HCT116 (cell line): ENCODE data around the gene RAPH1. TPM values are rescaled to one million over a fixed set of nuclear protein-coding genes. Genes with fewer than 3 reads are reported as not detected.

Experiments
- ATAC-seq: fragments of 200-7000 bp; cut with Tn5 transposase; 2 replicates; pipeline ENCODE4 v1.9.1; 2020; ENCODE audit warnings: mild to moderate bottlenecking, moderate library complexity
- BruUV-seq: library from RNA; stranded (reverse); fragments of 400-500 nt; replicated peaks from 2 replicates; lab custom pipeline; 2021; lab: Mats Ljungman, UMichigan
- CTCF ChIA-PET: fragments of 300-600 bp; sonication (Branson Sonifier 250); formaldehyde crosslinking; loops from one replicate; lab custom pipeline; 2021; ENCODE audit warnings: antibody characterized with exemption; lab: Charles Lee
- POLR2A ChIA-PET: fragments of 300-600, 350-600 bp; sonication (Branson Sonifier 250); formaldehyde crosslinking; loops from one replicate; lab custom pipeline; 2021; ENCODE audit warnings: antibody characterized with exemption; lab: Charles Lee
- RAD21 ChIA-PET, 2 experiments: fragments of 300-600 bp; sonication (Branson Sonifier 250); formaldehyde crosslinking; loops; one replicate each; lab custom pipeline; 2023; ENCODE audit warnings: low total read pairs in 2 of 2; ENCODE audit not compliant: uncharacterized antibody in 2 of 2, unreplicated experiment in 2 of 2, low non-redundant PET in 1 of 2; lab: Charles Lee
- DNase-seq: peaks from one replicate; pipeline ENCODE4 v3.0.0-alpha.2; 2010; ENCODE audit warnings: low read depth, low spot score
- H2AFZ ChIP-seq: fragments of 200-600 bp; shearing (Covaris generic), sonication (generic); 2 replicates; pipeline ENCODE4 v1.6.1; 2017; ENCODE audit warnings: low read depth, mixed run types, mixed read lengths, antibody characterized with exemption, low read length; ENCODE audit not compliant: poor library complexity, severe bottlenecking
- H3K27ac ChIP-seq: 2 replicates; pipeline ENCODE4 v1.5.1; 2012; ENCODE audit warnings: low read depth, low read length
- H3K27me3 ChIP-seq: fragments of 200-600 bp; sonication (generic); 2 replicates; pipeline ENCODE4 v1.6.1; 2016; ENCODE audit warnings: mixed run types, low read length, mixed read lengths; ENCODE audit not compliant: insufficient read depth
- H3K36me3 ChIP-seq, 2 experiments: fragments of 200-500 bp in 1 of 2; fragments of 200-600 bp in 1 of 2; sonication (Bioruptor generic) in 1 of 2; sonication (generic) in 1 of 2; 2 replicates each; pipeline versions ENCODE4 v1.5.1 to v1.6.1; 2014 to 2016; ENCODE audit warnings: low read length in 2 of 2, inconsistent platforms in 1 of 2, mixed read lengths in 1 of 2, mixed run types in 1 of 2; ENCODE audit not compliant: insufficient read depth in 2 of 2, control insufficient read depth in 1 of 2
- H3K4me1 ChIP-seq, 2 experiments: fragments of 200-600 bp in 1 of 2; sonication (generic) in 1 of 2; 2 replicates each; pipeline versions ENCODE4 v1.5.1 to v1.6.1; 2012 to 2017; ENCODE audit warnings: low read length in 2 of 2, inconsistent platforms in 1 of 2, mild to moderate bottlenecking in 1 of 2, mixed read lengths in 1 of 2, mixed run types in 1 of 2, moderate library complexity in 1 of 2; ENCODE audit not compliant: insufficient read depth in 2 of 2, control insufficient read depth in 1 of 2
- H3K4me2 ChIP-seq: fragments of 200-600 bp; sonication (generic); 2 replicates; pipeline ENCODE4 v1.6.1; 2017; ENCODE audit warnings: mixed run types, low read length, mixed read lengths
- H3K4me3 ChIP-seq, 2 experiments: fragments of 200-600 bp in 1 of 2; sonication (generic) in 1 of 2; replicated peaks in 1 of 2; 2 replicates each; pipeline ENCODE4 v1.5.1; 2011 to 2016; ENCODE audit warnings: low read length in 2 of 2, control low read depth in 1 of 2, low read depth in 1 of 2, mild to moderate bottlenecking in 1 of 2, mixed read lengths in 1 of 2, mixed run types in 1 of 2
- H3K79me2 ChIP-seq: fragments of 200-600 bp; sonication (generic); 2 replicates; pipeline ENCODE4 v1.6.1; 2017; ENCODE audit warnings: mild to moderate bottlenecking, mixed run types, low read length, moderate library complexity, mixed read lengths; ENCODE audit not compliant: insufficient read depth
- H3K9ac ChIP-seq: fragments of 200-600 bp; sonication (generic); 2 replicates; pipeline ENCODE4 v1.6.1; 2016; ENCODE audit warnings: low read length, mixed read lengths
- H3K9me2 ChIP-seq: fragments of 200-600 bp; sonication (generic), shearing (Covaris generic); 2 replicates; pipeline ENCODE4 v1.6.1; 2017; ENCODE audit warnings: mixed run types, mild to moderate bottlenecking, moderate library complexity; ENCODE audit not compliant: insufficient read depth
- H3K9me3 ChIP-seq, 2 experiments: fragments of 200-500 bp in 1 of 2; fragments of 200-600 bp in 1 of 2; sonication (Bioruptor generic) in 1 of 2; sonication (generic) in 1 of 2; 2 replicates each; pipeline ENCODE4 v1.6.1; 2014 to 2017; ENCODE audit warnings: low read length in 2 of 2, mixed read lengths in 2 of 2, inconsistent platforms in 1 of 2, low read depth in 1 of 2, mild to moderate bottlenecking in 1 of 2, mixed run types in 1 of 2, moderate library complexity in 1 of 2; ENCODE audit not compliant: control insufficient read depth in 1 of 2, insufficient read depth in 1 of 2
- H4K20me1 ChIP-seq: fragments of 200-600 bp; sonication (generic), shearing (Covaris generic); 2 replicates; pipeline ENCODE4 v1.6.1; 2017; ENCODE audit warnings: mixed run types, mild to moderate bottlenecking, moderate library complexity; ENCODE audit not compliant: insufficient read depth
- CTCF ChIP-seq, 3 experiments: fragments of 200-600 bp in 1 of 3; sonication (generic) in 1 of 3; IDR thresholded peaks in 2 of 3; conservative IDR thresholded peaks in 1 of 3; 2 replicates each; pipeline ENCODE4 v1.5.1; 2012 to 2017; ENCODE audit warnings: low read depth in 2 of 3, low read length in 2 of 3, antibody characterized with exemption in 1 of 3, borderline replicate concordance in 1 of 3, control low read depth in 1 of 3, mild to moderate bottlenecking in 1 of 3, mixed read lengths in 1 of 3, mixed run types in 1 of 3, moderate library complexity in 1 of 3; ENCODE audit not compliant: insufficient read depth in 1 of 3
- EGR1 ChIP-seq: IDR thresholded peaks from 2 replicates; pipeline ENCODE4 v1.6.1; 2012; ENCODE audit warnings: low read depth
- ELF1 ChIP-seq: IDR thresholded peaks from 2 replicates; pipeline ENCODE4 v1.6.1; 2012; ENCODE audit warnings: low read depth, borderline replicate concordance
- EZH2 ChIP-seq: fragments of 200-600 bp; sonication (generic); IDR thresholded peaks from 2 replicates; pipeline ENCODE4 v1.6.1; 2017; ENCODE audit warnings: antibody characterized with exemption, mixed run types
- POLR2AphosphoS5 ChIP-seq: IDR thresholded peaks from 2 replicates; pipeline ENCODE4 v1.6.1; 2011; ENCODE audit warnings: mild to moderate bottlenecking, low read depth, low read length, moderate library complexity
- REST ChIP-seq: IDR thresholded peaks from 2 replicates; pipeline ENCODE4 v1.6.1; 2012; ENCODE audit warnings: low read depth
- SIN3A ChIP-seq: IDR thresholded peaks from 2 replicates; pipeline ENCODE4 v1.6.1; 2012; ENCODE audit warnings: low read depth
- SP1 ChIP-seq: IDR thresholded peaks from 2 replicates; pipeline ENCODE4 v1.6.1; 2012; ENCODE audit warnings: low read depth
- SRF ChIP-seq: IDR thresholded peaks from 2 replicates; pipeline ENCODE4 v1.6.1; 2012; ENCODE audit warnings: low read depth
- intact Hi-C: fragments of 100-400 bp; cut with micrococcal nuclease; formaldehyde crosslinking; loops from 2 replicates; pipeline ENCODE4 v1.10.0; 2022
- total RNA-seq: library from RNA; stranded (reverse); gene quantifications from one replicate; pipeline ENCODE4 v1.2.1, GENCODE V29; 2021; ENCODE audit not compliant: unreplicated experiment

RAPH1 gene
- total RNA-seq, 1 experiment from 2014 or later = 22.3 TPM

GRCh38 chr2:203532957-203533658 lies 2.0 kb downstream of the RAPH1 start:
- intact Hi-C loops = no loop called here
- Histone ChIP-seq H3K36me3 (no peaks in the 10 kb centered on the region), H3K79me2 (peaks cover 57% of the 10 kb centered on the region), H3K9ac (no peak overlapping the region), H3K27ac (no peak overlapping the region), H3K4me1 (peaks cover 12 to 23% of the 10 kb centered on the region in 2 experiments; a peak in 3 of 4 replicates), H3K9me3 (no peaks in the 10 kb centered on the region), H3K4me2 (peak overlapping the region; percentile 84), H3K27me3 (no peaks in the 10 kb centered on the region), H3K4me3 (peak overlapping the region in 1 of 2 experiments; percentile 85; a peak in 1 of 4 replicates), H3K9me2 (no peaks in the 10 kb centered on the region), H2AFZ (no peak overlapping the region), H4K20me1 (no peaks in the 10 kb centered on the region)
- ChIA-PET RAD21 (no interaction called here), POLR2A (no interaction called here), CTCF (interaction anchor here (0.9 kb wide), 1 partner anchor 249 kb away, joined by 3 read pairs; no protein-coding TSS in a partner anchor)
- ATAC-seq (no peak), DNase-seq (no peak)
- no peak for TF ChIP-seq SIN3A
- TF ChIP-seq SP1 = no peak
- no peak for TF ChIP-seq SRF
- TF ChIP-seq CTCF (IDR thresholded peaks at IDR 0.05 in 2 of 3, conservative IDR thresholded peaks at IDR 0.05 in 1 of 3; ENCODE audit: borderline replicate concordance in 1 of 3, insufficient read depth in 1 of 3, low read depth in 2 of 3, low read length in 2 of 3) = no peak
- no peak for TF ChIP-seq ELF1
- TF ChIP-seq POLR2AphosphoS5 = no peak
- no peak for TF ChIP-seq EGR1
- no peak for TF ChIP-seq EZH2
- no peak for TF ChIP-seq REST
- BruUV-seq = no TSS peak
